GM19395 (cell line): ENCODE measurements around the gene BLTP1.
A peak's percentile ranks its signal among the peaks of the same experiment; 100 is the strongest.
"Not testable (repeated sequence)": the region's sequence is repeated elsewhere in the genome, so short reads cannot be mapped to it uniquely, and the experiment has no call there.

ENCODE experiments used
- ATAC-seq: cut with Tn5 transposase; IDR thresholded peaks from one replicate; pipeline ENCODE4 v1.9.1; 2021; ENCODE audit warnings: mild to moderate bottlenecking, moderate library complexity; ENCODE audit not compliant: unreplicated experiment

BLTP1 gene, protein sequence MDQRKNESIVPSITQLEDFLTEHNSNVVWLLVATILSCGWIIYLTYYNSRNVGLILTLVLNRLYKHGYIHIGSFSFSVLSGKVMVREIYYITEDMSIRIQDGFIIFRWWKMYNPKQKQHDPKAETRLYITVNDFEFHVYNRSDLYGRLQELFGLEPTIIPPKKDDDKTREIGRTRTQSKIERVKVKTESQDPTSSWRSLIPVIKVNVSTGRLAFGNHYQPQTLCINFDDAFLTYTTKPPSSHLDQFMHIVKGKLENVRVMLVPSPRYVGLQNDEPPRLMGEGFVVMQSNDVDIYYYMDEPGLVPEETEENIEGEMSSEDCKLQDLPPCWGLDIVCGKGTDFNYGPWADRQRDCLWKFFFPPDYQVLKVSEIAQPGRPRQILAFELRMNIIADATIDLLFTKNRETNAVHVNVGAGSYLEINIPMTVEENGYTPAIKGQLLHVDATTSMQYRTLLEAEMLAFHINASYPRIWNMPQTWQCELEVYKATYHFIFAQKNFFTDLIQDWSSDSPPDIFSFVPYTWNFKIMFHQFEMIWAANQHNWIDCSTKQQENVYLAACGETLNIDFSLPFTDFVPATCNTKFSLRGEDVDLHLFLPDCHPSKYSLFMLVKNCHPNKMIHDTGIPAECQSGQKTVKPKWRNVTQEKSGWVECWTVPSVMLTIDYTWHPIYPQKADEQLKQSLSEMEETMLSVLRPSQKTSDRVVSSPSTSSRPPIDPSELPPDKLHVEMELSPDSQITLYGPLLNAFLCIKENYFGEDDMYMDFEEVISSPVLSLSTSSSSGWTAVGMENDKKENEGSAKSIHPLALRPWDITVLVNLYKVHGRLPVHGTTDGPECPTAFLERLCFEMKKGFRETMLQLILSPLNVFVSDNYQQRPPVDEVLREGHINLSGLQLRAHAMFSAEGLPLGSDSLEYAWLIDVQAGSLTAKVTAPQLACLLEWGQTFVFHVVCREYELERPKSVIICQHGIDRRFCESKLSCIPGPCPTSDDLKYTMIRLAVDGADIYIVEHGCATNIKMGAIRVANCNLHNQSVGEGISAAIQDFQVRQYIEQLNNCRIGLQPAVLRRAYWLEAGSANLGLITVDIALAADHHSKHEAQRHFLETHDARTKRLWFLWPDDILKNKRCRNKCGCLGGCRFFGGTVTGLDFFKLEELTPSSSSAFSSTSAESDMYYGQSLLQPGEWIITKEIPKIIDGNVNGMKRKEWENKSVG (N-terminal part only)

DNA sequence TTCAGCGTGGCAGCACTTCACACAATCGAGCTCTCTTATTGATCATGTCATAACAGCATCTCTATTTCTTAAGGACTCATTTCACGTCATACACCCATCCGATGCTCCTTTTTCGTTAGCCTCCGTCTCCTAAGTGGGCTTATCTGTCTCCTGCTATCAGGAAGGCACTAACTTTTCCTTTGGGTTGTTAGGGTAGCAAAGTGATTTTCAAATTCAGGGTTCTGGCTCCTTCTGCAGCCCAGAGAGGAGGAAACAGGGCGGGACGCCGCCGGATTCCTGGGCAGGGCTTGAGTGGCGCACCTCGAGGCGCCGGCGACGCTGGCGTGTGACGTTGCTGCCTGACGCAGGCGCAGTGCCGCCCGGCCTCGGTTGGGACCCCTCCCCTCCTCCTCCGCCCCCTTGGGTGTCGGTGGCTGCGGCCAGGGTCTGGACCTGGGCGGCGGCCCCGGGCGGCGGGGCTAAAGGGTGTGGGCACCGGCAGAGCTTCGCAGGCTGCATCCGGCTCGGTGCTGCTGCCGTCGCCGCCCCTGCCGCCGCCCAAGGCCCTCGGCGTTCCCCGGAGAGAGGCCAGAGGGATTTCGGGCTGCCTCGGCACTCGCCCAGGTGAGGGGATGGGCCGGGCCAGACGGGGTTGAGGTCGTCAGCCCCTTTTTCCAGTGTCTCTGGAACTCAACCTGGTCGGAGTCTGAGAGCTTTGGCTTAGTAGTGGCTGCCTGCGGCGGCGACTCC is at the start of gene BLTP1:
TSS of gene BLTP1 (plus strand) at position 350 of the 729 bp plus-strand sequence. CDS start 18,317 bp downstream, outside the sequence.
- ATAC-seq, result peak; percentile 95

DNA sequence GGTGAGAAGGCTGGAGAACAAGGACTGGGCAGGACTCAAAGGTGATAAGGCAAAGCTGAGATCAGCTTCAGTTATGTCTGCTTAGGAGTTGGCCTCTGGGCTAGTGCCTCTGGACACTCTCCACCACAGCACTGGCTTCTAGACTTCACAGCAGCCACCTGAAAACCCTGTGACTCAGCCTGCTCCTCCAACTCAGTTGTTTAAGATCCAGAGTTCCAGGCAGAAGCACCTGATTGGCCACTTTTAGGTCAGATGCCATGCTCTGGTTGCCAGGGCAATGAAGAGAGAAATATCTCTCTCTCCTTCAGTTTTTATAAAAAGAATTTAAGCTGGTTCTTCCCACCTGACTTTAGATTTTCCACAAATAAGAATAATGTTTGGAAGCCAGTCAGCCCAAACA is 47.9 kb upstream of the BLTP1 start:
- ATAC-seq, result no peak

DNA sequence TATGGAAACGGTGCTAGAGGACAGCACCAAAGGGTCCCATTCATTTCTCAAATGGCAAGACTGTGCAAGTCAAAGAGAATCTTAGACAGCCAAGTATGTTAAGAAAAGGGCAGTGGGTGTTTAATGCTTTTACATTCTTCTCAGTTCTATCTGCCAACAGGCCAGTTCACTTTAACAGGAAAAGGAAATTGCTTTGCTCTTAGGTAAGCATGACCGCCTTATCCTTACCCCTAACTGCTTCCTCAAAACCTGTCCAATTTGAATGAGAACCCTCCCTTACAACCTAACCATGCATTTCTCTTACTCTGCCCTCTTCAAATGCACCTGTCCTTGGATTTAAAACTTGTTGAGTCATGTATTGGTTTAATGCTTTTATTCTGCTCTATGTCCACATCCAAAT is 44.5 kb upstream of the BLTP1 start:
- no peak for ATAC-seq

DNA sequence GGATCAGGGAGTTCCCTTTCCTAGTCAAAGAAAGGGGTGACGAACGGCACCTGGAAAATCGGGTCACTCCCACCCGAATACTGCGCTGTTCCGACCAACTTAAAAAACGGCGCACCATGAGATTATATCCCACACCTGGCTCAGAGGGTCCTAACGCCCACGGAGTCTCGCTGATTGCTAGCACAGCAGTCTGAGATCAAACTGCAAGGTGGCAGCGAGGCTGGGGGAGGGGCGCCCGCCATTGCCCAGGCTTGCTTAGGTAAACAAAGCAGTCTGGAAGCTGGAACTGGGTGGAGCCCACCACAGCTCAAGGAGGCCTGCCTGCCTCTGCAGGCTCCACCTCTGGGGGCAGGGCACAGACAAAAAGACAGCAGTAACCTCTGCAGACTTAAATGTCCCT is 41.8 kb upstream of the BLTP1 start:
- not testable (repeated sequence) for ATAC-seq

DNA sequence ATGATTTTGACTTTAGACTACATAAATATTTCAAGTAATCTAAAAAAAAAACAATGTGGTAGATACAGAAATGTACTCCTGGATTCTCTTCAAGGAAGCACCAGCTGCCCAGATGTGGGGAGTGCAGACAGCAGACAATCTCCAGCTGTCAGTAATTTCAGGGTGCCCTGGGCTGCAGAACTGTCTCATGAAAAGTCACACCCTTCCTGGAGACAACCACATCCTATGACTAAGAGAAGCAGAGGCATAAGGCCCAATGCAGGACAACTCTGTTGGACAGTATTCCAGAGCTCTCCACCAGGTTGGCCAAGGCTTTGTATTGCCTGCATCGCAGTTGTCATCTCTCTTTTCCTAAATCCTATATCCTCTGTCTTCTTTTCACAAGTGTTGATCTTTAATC is 34.4 kb upstream of the BLTP1 start:
- ATAC-seq, result no peak

DNA sequence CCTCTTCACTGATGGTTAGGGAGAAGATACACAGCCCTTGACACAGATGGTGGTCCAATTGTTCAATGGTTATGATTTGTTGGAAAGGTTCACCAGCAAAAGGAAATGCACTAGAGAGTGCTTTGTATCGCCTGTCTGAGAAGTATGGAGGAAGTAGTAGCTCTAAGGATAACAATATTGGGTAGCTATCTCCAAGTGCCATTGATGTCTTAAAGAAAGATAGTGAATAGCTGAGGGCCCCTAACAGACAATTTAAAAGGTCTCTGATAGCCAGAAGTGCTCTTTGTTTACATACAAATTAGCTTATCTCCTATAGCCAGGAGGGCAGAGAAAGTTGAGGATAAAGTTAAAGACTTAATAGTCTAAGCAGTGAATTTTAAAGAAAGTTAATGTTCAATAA is 33.9 kb upstream of the BLTP1 start:
- no peak for ATAC-seq

DNA sequence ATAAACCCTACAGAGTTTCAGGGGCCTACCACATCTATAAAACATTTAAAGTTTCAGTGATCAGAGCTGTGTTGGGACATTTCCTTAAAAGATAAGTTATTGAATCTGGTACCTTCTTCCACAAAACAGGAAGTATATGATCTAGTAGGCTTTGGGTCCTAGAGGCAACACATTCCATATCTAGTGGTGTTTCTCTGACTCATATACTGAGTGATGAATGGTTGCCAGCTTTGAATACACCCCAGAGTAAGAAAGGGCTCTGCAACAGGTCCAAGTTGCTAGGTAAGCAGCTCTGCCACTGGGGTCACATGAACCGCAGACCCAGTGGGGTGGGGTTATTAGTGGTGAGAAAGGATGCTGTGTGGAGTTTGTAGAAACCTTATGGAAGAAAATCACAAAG is 32.4 kb upstream of the BLTP1 start:
- ATAC-seq, result no peak

DNA sequence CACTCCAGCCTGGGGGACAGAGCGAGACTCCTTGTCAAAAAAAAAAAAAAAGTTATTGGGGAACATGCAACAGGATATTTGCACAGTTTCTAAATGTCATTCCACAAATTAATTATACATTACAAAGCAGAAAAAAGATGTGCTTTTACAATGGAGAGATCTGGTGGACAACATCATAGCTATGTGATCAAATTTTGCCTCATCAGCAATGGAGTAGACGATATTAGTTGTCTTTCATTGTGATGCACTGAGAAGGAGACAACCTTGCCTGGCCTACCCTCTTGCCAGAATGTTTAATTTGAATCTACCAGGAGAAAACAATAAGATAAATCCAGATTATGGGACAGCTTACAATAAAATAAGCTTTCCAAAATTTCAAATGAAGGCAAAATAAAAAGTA is 30.5 kb upstream of the BLTP1 start:
- ATAC-seq, result no peak

DNA sequence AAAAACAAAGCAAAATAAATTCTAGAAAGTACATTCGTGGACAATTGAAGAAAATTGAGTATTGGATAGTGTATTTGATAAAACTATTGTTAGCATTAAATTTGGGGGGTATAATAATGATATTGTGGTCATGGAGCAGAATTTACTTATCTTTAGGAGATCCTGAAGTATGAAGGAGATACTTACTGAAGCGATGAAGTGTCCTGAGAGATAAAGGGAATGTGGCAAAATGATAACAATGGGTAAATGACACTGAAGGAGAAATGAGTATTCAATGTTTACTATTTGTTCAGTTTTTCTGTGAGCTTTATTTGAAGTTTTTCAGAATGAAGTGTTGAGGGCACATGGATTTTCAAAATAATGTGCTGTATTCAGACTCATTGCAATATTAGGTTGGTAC is 30.0 kb upstream of the BLTP1 start:
- ATAC-seq, result no peak

DNA sequence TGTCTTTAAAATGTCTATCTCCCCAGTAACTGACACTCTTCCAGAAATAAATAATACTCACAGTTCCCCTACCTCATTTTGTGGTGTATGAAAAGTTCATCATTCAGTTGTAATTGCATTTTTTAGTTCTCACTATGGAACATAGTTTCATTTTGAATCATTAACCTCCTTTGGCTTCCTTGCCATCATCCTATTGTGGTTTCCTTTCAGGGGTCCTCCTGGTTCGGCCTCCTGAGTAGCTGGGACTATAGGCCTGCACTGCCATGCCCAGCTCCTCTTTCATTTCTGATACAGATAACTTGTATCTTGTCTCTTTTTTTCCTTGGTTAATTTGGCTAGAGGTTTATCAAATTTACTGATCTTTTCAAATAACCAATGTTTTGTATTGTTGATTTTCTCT is 23.1 kb upstream of the BLTP1 start:
- ATAC-seq, result no peak

DNA sequence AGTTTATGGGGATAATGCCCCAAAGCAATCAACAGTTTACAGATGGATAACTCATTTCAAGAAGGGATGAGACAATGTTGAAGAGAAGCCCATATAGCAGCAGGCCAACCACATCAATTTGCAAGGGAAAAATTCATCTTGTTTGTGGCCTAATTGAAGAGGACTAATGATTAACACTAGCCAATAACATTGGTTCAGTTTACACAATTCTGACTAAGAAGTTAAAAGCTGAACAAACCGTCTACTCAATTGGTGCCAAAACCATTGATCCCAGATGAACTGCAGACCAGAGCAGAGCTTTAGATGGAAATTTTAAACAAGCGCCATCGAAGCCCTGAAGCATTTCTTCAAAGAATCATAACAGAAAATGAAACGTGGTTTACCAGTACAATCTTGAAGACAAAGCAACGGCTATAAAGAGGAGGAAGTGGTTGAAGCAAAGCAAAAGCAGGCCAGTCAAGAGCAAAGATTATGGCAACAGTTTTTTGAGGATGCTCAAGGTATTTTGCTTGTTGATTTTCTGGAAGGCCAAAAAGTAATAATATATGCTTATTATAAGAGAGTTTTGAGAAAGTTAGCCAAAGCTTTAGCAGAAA is 20.5 kb upstream of the BLTP1 start:
- peak; percentile 75 for ATAC-seq

DNA sequence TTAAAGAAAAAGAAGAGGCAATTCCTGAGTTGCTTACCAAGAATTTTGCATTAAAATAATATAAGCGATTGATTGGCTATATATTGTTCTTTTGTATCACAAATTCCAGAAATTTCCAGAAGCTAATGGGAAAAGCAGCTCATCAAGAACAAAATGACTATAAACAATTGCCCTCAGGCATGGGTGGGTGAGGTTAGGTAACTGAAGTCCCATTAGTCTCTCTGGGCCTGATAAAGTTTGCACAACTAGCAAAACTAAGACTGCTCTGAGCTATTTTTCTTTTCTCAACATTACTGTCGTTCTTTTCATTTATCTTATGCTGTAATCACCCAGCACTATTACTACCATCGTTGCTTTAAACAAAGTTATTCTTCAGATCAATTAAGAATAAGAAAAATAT is 19.2 kb upstream of the BLTP1 start:
- no peak for ATAC-seq

DNA sequence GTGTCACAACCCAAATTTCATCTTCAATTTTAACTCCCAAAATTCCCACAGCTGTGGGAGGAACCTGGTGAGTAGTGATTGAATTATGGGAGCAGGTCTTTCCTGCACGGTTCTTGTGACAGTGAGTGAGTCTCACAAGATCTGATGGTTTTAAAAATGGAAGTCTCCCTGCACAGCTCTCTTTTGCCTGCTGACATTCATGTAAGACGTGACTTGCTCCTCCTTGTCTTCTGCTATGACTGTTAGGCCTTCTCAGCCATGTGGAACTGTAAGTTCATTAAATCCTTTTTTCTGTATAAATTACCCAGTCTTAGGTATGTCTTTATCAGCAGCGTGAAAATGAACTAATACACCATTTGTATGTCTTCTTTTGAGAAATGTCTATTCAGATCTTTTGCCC is 13.0 kb upstream of the BLTP1 start:
- ATAC-seq, result no peak

DNA sequence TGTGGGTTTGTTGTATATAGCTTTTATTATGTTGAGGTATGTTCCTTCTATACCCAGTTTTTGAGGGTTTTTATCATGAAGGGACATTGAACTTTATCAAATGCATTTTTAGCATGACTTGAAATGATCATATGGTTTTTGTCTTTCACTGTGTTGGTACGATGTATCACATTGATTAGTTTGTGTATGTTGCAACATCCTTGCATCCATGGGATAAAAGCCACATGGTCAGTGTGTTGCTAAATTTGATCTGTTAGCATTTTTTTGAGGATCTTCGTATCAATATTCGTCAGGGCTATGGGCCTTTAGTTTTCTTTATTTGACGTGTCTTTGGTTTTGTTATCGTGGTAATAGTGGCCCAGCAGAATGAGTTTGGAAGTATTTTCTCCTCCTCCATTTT is 11.3 kb upstream of the BLTP1 start:
- ATAC-seq, result no peak

DNA sequence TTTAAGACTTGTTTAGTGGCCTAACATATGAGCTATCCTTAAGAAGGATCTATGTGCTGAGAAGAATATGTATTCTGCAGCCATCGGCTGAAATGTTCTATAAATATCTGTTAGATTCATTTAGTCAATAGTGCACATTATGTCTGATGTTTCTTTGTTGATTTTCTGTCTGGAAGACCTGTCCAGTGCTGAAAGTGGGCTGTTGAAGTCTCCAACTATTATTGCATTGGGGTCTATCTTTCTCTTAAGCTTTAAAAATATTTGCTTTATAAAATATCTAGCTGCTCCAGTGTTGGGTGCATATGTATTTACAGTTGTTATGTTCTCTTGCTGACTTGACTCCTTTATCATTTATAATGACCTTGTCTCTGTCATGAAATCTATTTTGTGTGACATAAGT is 9.4 kb upstream of the BLTP1 start:
- ATAC-seq, result no peak

DNA sequence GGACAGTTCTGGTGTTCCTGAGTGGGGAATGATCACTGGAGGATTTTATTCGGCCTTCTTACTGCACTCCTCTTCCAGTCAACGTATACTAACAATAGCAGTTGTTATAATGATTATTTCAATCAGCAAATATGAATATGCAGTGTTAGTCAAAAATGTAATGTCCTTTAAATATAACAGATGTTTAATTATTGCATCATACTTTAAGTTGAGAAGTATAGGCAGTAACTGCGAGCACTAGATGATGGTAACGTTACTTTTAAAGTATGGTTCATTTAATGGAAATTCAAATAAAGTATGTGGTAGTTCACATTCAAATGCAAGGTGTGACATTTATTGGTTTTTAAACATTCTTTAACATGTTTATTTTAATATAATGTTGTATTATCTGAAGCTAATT is 5.5 kb upstream of the BLTP1 start:
- no peak for ATAC-seq

DNA sequence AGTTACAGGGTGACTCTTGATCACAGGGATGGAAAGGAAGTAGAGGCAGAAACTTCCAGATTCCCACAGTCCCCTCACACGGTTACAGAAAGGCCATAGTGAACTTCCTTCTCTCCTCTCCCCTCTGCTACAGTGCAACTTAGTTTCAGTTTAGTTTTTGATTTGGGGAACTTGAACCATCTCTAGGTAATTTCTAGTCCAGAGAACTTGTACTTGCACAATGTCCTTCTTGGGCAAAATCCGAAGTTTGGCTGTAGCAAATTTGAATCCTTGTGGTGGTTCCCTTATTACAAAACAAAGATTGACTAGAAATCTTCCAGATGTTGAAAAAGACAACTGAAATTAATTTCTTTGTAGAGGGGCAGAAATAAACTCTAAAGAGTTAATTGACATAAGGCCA is 1.2 kb upstream of the BLTP1 start:
- ATAC-seq, result no peak

DNA sequence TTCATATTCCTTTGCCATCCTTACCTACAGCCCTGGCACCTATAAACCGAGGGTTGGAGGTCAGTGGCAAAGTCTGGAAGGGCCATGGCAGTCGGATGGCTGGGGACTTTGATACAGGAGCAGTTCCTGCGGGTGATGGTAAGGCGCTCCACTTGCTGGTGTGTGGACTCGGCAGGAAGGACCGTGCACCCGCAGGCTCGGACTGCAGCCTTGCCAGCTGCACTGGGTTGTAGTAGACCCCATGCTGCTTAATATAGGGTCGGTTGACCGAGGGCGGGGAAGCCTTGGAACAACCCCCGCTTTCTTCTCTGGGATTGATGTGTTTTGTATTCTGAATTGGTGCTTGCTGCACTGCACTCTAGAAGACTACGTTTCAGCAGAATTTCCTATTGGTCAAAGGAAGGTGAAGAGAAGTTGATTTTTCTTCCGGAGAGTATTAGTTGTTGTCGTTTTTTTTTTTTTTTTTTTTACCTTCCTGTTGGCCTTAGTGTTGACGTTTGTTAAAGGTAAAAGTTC is 638 bp downstream of the BLTP1 start:
- ATAC-seq, result peak; percentile 51

DNA sequence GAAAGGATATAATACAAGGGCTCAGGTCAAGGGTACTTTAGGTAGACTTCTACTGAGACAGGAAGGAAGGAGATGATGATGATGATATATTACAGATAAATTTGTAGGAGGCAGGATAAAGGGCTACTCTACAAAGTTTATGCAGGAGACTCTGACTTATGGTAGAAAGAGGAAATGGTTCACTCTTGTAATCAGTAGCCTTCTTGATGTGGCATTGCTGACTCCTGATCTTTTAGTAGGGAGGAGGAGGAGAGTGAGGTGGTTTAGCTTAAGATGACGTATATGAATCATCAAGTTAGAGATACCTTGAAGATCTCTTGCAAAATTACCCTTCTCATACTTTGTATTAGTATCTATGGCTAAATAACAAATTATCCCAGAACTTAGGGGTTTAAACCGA is 4.7 kb downstream of the BLTP1 start:
- no peak for ATAC-seq

DNA sequence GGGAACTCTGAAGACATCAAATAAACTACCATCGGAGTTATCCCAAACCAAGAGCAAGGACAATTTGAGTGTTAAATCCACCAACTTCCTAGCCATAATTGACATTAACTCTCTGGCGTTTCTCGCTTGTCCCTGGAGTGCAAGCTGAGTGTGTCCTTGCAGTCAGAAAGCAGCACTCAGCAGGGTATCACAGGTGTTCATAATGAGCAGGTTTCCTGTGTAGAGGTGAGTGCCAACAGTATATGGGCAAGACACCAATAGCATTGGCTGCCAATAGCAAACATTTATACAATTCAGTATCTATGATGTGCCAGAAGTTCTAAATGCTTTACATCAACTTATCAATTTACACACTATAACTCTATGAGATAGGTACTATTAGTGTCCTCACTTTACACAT is 11.2 kb downstream of the BLTP1 start:
- no peak for ATAC-seq
